Lower lobe of right lung (tissue), 2 donors: ENCODE measurements around the gene ARGLU1. TPM values are rescaled to one million over a fixed set of nuclear protein-coding genes. Genes with fewer than 3 reads are reported as not detected.
A peak's percentile ranks its signal among the peaks of the same experiment; 100 is the strongest.

Experiments used
- ATAC-seq, 2 donors: fragments of 200-7000 bp; cut with Tn5 transposase; one replicate each; pipeline ENCODE4 v1.9.1; 2020 to 2022; ENCODE audit warnings: mild to moderate bottlenecking in 2 of 2, moderate library complexity in 2 of 2
- DNase-seq: peaks from one replicate; pipeline ENCODE4 v3.0.0-alpha.2; 2020
- H3K27ac ChIP-seq: fragments of 200-600 bp; one replicate; pipeline ENCODE4 v1.8.0; 2022
- H3K27me3 ChIP-seq: fragments of 200-600 bp; one replicate; pipeline ENCODE4 v1.8.0; 2022; ENCODE audit warnings: low read depth
- H3K36me3 ChIP-seq: fragments of 200-600 bp; one replicate; pipeline ENCODE4 v1.8.0; 2022; ENCODE audit warnings: mild to moderate bottlenecking
- H3K4me1 ChIP-seq: fragments of 200-600 bp; one replicate; pipeline ENCODE4 v1.8.0; 2022
- H3K4me3 ChIP-seq: fragments of 200-600 bp; one replicate; pipeline ENCODE4 v1.8.0; 2022; ENCODE audit warnings: mild to moderate bottlenecking
- H3K9me3 ChIP-seq: fragments of 200-600 bp; one replicate; pipeline ENCODE4 v1.8.0; 2022
- intact Hi-C: fragments of 100-400 bp; cut with DNase I; formaldehyde crosslinking; loops from one replicate; pipeline ENCODE4 v1.11.0; 2022
- total RNA-seq: library from RNA; stranded (reverse); fragmentation: NEBNext Ultra II Directional; extraction: Animal tissue kit (Norgen Biotek cat#: 25700); gene quantifications from one replicate; pipeline ENCODE4 v1.2.1, GENCODE V29; 2021
- TF ChIP-seq, protein P1 (sequence below): fragments of 200-600 bp; IDR thresholded peaks from one replicate; pipeline ENCODE4 v1.8.0; 2022; ENCODE audit warnings: antibody characterized with exemption, mild to moderate bottlenecking
- donor health status: DM: no; HTN: yes; CAD: no; lungs with severe emphysema.

The ARGLU1 gene
- total RNA-seq, 1 donor from 2014 or later, result 108 TPM

DNA sequence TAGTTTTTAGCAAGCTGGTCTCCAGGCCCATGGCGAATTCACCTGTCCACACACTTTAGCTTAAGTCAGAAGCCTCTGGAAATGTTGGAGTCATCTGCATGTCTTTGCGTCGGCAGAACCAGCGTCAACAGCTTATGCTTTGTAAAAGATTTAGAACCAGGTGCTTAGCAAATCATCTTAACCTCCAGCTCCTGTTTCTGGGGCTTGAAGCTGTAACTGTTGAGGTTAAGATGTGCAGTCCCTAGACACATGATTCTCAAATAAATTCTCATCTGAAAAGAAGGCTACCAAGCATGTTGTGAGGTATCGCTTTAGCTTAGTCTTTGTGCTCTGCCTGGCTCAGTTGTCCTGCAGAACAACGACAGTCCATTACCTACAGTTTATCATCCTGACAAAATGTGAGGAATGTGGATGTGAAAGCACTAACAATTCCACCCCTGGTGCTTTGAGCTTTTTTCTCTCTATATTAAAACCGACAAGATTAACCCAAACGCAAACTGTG, 36.9 kb downstream of the ARGLU1 start:
- intact Hi-C loops, result loop anchor here (10.0 kb wide), 1 partner anchor 446 kb away; no protein-coding TSS in a partner anchor
- TF ChIP-seq, protein P1, sequence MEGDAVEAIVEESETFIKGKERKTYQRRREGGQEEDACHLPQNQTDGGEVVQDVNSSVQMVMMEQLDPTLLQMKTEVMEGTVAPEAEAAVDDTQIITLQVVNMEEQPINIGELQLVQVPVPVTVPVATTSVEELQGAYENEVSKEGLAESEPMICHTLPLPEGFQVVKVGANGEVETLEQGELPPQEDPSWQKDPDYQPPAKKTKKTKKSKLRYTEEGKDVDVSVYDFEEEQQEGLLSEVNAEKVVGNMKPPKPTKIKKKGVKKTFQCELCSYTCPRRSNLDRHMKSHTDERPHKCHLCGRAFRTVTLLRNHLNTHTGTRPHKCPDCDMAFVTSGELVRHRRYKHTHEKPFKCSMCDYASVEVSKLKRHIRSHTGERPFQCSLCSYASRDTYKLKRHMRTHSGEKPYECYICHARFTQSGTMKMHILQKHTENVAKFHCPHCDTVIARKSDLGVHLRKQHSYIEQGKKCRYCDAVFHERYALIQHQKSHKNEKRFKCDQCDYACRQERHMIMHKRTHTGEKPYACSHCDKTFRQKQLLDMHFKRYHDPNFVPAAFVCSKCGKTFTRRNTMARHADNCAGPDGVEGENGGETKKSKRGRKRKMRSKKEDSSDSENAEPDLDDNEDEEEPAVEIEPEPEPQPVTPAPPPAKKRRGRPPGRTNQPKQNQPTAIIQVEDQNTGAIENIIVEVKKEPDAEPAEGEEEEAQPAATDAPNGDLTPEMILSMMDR, result no peak
- no peaks in the 10 kb centered on the region for H3K9me3 ChIP-seq
- peak overlapping the region; percentile 80 for H3K27ac ChIP-seq
- H3K4me3 ChIP-seq, result peak overlapping the region; percentile 88
- no peak for ATAC-seq
- peaks cover 6% of the 10 kb centered on the region for H3K27me3 ChIP-seq
- H3K4me1 ChIP-seq, result peaks cover 50% of the 10 kb centered on the region
- H3K36me3 ChIP-seq, result no peaks in the 10 kb centered on the region
- no peak for DNase-seq

DNA sequence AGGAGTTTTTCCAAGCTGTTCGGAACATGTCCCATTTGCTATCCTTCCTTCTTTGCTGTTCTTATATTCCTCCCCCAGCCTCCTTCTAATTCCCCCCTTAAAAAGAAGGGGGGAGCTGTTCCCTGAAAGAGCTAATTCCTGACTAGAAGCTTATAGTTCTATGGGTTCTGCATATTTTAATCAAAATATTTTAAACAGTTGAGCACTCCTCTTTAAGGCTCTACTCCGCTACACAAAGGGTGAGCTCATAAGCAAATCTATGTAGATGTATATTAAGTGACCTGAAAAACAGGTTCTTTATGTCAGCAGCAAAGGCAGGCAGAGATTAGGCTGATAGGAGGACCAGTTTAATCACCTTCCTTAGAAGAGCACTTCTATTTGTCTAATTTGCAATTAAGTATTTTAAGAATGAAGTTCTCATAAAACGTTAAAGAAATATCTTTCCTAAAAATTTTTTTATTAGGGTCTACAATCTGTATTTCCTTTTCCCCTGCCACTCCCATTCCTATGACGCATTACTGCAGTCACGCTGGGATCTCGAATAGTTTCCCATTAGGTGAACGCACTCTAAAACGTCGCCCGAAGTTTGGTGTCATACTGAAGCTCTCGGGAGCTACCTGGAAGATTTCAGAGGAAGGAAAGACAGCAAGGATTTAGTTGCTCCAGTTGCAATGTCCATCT, 37.6 kb downstream of the ARGLU1 start:
- Histone ChIP-seq H3K9me3 (no peaks in the 10 kb centered on the region), H3K36me3 (no peaks in the 10 kb centered on the region), H3K27me3 (peaks cover 6% of the 10 kb centered on the region), H3K27ac (peak overlapping the region; percentile 80), H3K4me3 (peak overlapping the region; percentile 88), H3K4me1 (peaks cover 55% of the 10 kb centered on the region)
- ATAC-seq (no peak), DNase-seq (no peak)
- intact Hi-C loops, result loop anchor here (10.0 kb wide), 1 partner anchor 446 kb away; no protein-coding TSS in a partner anchor
- TF ChIP-seq, protein P1, result no peak

GRCh38 chr13:106529415-106530170, 38.3 kb downstream of the ARGLU1 start:
- ATAC-seq (no peak), DNase-seq (no peak)
- Histone ChIP-seq H3K27ac (peak overlapping the region; percentile 80), H3K9me3 (no peaks in the 10 kb centered on the region), H3K27me3 (peaks cover 4% of the 10 kb centered on the region), H3K4me1 (peaks cover 59% of the 10 kb centered on the region), H3K4me3 (peak overlapping the region; percentile 88), H3K36me3 (no peaks in the 10 kb centered on the region)
- intact Hi-C loops, result loop anchor here (10.0 kb wide), 1 partner anchor 445 kb away; no protein-coding TSS in a partner anchor
- TF ChIP-seq, protein P1, result no peak

DNA sequence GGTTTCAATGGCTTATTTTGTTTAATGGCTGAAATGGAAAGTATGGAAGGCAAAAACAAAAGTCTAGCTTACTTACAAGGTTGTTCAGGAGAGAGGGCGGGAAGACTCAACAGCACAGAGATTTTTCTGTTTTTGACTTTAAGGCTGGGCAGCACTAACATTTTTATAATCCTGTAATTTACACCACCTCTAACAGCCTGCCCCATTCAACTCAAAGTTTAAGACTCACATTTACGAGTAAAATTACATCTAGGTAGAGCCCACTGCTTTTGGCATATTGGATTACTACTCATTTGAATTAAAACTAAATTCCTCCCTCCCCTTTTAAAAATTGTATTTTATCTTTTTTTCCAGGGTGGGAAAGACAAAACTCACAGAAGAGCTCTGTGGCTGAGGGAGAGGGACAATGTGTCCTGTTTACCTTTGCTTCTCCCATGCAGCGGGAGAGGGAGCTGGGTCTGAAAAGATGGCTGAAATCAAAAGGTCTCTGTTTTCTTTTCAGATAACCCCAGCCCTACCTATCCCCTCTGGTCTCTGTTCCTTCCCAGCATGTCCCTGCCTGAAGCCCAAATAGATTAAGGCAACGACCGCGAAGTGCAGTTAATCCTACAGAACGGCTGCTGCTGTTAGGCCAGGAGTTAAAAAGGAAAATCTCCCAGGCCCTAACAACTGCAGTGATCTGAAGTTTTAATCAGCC, 39.1 kb downstream of the ARGLU1 start:
- no peak for DNase-seq
- intact Hi-C loops, result no loop called here
- H3K4me1 ChIP-seq, result peaks cover 57% of the 10 kb centered on the region
- no peak overlapping the region for H3K4me3 ChIP-seq
- no peaks in the 10 kb centered on the region for H3K27me3 ChIP-seq
- H3K36me3 ChIP-seq, result no peaks in the 10 kb centered on the region
- no peaks in the 10 kb centered on the region for H3K9me3 ChIP-seq
- H3K27ac ChIP-seq, result no peak overlapping the region
- TF ChIP-seq, protein P1, result no peak
- ATAC-seq, result no peak

DNA sequence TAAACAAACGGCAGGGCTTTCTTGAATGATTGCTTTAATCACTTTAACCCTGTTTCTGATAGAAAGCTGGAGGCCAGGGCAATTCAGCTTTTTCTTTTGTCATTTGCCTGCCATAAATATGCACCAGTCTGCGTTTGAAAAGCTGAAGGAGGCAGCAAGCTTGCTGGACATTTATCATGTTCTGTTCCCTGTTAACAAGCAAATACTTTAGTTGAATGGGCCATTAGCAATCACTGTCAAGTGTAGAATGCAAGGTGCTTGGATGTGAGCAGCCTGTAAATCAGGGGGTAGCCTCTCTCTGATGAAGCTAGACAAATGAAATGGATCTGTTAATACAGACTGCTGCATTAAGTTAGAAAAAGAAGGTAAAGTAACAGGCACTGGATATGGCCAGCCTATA, 40.1 kb downstream of the ARGLU1 start:
- H3K27ac ChIP-seq, result peak overlapping the region; percentile 51
- H3K4me3 ChIP-seq, result peak overlapping the region; percentile 13
- no peaks in the 10 kb centered on the region for H3K27me3 ChIP-seq
- peaks cover 59% of the 10 kb centered on the region for H3K4me1 ChIP-seq
- no peaks in the 10 kb centered on the region for H3K36me3 ChIP-seq
- DNase-seq (no peak), ATAC-seq (no peak)
- TF ChIP-seq, protein P1, result no peak
- H3K9me3 ChIP-seq, result no peaks in the 10 kb centered on the region
- intact Hi-C loops, result no loop called here
